NCI-H1048 (cell line): Measurements from ENCODE around the gene RHOU.

Source experiments
- DNase-seq: peaks from one replicate; lab custom pipeline; 2025; lab: John Stamatoyannopoulos, UW

Gene RHOU

DNA sequence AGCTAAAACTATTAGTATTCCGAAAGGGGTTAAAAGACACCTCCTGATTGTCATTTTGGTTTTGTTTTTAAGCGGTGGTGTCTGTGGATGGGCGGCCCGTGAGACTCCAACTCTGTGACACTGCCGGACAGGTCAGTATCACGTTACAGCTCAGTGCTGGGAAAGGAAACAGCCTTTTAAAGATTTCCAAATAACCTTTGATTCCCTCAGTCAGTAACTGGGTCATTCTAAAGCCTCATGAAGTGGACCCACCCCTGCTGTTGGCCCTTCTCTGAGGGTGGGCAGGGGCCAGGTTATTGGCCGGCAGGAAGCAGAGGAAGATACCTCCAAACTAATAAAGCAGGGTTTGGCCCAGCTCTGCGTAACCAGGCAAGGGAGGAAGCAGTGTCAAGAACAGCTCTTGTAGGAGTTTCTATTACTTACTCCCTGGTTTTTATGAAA, 2.3 kb downstream of the RHOU start:
- DNase-seq, result no peak

DNA sequence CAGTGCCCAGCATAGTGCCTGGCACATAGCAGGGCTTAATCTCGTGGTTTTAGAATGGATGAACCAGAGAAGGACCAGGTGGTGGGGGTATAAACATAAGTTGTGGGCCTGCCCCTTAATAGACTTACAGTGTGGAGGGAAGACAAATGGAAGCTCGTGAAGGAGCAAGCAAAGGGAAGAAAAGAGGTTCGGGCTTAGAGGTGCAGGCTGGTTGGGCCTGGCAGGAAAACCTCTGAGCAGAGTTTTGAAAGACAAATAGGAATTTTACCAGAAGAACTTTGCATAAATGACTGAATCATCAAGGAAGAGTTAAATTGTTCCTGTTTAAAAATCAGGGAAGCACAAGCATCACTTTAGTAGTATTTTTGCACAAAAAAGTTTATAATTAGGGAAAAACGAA, 4.5 kb downstream of the RHOU start:
- DNase-seq, result no peak

DNA sequence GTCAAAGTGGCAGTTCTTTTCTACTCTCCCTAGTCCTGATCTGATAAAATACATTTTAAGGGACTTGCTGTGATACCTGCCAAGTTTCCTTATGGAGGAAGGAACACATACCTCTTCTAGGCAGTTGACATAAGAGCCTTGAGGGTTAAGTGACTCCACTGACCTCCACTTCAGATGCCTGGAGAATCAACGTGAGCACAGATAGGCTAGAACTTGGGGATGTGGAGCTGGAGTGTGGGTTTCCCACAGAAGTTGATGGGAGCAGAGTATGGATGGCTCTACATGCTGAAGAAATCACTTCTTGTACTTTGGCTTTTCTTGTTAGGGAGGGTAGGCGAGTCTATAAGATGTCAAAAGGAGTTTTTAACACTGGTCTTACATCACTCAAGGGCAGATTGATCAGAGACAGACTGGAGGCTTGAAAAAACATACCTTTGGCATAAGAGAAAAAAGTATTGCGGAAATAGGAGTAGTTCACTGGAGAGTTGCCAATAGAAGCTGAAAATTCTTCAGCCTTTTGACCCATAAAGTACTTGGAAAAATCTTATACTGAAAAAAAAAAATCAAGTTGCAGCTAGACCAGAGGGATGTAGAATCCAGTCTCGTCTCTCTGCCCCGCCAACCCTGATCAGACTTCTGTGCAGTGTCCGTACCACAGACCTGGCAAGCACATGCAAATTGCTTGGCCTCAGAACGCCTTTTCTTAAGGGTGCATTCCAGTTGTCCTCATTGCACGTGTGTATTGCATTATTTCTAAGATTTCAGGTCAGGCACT, 5.5 kb downstream of the RHOU start:
- no peak for DNase-seq

DNA sequence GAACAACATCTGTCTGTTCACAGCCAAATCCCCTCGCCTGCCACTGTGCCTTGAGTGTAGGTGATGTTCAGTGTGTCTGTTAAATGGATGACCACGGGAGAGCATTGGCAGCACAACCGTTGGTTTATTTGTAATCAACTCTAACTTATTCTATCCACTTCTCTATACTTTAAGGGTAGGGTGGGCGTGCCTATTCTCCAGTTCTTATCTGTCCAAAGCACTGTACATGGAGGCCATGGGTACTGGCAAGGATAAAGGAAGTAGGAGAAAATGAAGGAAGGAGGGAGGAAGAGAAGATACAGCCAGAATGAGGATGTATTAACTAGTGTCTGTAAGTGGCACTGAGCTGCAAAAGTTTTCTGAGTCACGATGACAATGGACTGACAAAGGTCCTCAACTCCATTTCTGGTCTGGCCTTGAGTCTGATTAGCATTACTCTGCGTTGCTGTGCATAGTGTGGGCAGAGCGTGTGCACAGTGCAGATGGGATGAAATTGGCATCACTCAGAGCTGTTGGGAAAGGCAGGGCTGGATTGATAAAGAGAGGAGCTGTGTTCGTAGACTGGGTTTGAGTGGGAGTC, 7.1 kb downstream of the RHOU start:
- no peak for DNase-seq

DNA sequence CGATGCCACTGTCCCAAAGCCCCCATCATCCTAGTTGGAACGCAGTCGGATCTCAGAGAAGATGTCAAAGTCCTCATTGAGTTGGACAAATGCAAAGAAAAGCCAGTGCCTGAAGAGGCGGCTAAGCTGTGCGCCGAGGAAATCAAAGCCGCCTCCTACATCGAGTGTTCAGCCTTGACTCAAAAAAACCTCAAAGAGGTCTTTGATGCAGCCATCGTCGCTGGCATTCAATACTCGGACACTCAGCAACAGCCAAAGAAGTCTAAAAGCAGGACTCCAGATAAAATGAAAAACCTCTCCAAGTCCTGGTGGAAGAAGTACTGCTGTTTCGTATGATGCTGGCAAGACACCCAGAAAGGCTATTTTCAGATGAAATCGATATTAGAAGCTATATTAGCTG, 8.1 kb downstream of the RHOU start:
- DNase-seq, result no peak

DNA sequence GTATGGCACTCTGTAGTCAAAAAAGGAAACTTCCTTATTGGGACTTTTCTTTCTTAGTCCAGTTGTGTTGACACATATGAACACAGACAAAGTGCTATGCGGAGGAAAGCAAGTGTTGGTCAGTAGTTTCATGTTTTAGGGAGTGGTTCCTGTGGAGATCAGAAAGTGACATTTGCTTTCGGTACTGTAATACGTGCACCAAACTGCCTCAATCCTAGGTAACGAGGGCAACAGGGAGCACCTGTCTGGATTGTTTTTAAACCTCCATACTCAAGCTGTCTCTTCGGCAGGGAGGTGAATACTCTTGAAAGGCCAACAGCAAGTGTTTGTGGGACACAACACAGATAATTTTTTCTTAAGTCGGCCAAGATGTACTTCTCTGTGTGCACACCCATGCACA, 9.1 kb downstream of the RHOU start:
- no peak for DNase-seq

DNA sequence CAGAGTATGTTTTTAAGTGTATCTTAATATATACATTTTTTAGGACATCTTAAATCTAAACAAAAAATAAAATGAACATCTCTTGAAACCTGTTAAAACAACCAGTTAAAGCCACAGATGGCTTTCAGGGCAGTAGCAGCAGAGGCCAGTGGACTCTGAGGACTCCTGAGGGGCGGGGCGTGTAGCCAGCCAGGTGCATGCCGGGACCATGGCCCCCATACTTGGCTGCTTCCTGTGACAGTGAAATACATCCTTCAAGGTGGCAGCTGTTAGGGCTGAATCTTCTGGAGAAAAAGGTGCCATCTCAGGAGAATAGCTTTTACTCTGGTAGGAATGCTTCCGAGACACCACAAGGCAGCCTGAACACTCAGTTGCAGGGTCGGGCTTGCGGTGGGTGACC, 9.6 kb downstream of the RHOU start:
- DNase-seq, result no peak

DNA sequence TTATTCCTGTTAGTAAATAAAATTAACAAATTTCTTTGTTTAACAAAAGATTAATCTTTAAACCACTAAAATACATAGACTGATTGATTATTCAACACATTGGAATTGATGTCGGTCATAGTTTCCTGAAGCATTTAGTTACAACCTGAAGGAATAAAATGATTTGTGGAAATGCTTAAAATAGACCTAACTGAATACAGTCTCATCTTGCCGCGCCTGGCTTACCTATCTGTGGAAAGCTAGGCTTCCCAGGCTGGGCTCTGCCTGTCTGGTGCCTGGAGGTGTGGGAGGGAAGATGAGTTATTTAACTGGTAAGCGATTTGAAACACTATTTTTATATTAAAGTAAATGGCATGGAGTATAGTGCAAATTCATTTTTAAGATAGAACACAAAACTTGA, 10.2 kb downstream of the RHOU start:
- DNase-seq, result no peak

DNA sequence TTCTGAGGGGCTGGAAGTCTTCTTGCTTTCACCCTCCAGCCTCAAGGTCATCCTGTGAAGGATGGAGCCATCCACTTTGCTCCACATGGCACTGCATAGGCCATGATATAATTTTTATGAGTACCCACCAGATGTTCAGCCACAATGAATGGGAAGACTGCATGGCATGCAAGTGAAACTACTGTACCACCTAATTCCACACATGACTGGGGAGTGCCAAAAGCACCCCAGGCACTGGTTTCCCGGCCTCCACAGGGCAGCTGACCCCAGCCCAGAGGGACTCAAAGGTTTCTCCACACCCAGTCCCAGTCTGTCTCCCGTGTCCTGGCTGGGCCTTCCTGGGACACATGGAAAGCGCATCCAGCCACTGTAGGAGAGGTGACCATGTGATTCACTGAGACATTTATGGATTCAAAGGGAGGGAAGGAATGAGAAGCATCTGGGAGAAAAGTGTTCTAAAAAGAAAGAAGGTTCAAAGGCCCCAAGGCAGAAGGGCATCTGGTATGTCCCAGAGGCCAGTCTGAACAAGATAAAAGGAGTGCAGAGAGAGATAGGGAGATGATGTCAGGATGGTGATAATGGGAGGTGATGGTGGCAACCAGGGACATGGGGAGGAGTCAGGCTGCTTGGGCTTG, 12.1 kb downstream of the RHOU start:
- DNase-seq, result no peak

DNA sequence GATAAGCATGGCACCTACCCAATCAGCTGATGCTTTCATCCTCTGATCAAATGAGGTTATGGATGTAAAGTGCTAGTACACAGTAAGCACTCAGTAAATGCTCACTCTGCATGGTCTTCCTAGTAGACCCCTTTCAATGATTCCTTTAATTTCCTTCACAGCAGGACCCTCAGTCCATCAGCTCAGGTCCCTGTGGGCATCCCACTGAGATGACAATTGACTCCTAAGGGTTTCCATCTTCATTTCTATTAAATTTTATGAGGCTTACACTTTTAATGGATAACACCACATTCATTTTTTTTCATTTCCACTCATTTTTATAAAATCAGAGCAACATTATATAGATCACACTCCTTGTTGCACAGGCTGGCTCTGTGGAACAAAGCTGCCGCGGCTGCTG, 12.8 kb downstream of the RHOU start:
- no peak for DNase-seq

DNA sequence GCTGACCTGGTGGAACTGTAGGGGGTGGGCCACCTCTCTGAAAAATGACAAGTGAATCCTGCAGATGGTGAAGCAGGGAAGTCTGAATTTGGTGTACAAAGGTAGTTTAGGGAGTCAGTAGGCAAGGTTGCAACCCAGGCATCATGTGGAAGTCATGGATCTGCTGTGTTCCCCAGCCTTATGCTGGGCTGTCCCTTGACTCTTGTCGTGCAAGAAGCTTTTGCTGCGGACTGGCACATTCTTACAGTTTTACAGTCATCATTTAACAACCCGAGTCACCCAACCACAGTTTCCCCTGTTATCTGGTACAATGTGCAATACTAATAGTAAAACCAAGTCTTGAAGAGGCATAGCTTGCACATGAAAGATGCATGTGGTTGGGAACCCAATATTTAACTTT, 13.2 kb downstream of the RHOU start:
- no peak for DNase-seq

DNA sequence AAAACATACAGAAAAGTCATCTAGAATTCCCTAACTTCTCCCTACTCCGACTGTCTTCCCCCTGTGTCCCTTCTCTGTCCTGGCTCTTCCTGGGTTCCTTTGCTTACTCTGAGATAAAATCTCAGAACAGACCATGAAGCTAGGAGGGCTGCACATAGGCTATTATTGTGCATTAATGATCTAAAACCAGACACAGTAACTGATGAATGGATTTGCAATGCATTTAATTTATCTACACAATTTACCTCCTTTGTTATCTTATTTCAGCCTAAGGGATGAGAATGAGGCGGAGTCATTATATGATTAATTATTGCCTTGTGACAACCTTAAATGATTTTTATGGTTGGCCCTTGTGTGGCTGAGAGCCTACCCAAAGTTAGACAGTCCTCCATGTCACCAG, 14.5 kb downstream of the RHOU start:
- DNase-seq, result no peak

DNA sequence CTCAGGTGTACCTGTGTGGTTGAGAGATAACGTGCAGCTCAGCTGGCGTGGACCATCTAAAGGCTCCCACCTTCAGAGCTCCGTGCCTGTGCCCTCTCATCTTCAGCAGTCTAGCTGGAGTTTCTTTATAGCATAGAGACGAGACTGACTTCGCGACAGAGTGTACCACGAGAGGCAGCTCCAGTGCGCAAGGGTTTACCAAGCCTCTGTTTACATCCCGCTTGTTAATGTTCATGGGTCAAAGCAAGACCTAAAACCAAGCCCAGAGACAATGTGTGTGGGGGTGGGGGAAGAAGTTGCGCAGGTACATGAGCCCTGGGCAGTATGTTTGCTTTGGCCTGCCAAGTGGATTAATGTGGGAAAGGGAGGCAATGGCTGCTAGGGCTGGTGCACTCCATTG, 15.6 kb downstream of the RHOU start:
- no peak for DNase-seq

DNA sequence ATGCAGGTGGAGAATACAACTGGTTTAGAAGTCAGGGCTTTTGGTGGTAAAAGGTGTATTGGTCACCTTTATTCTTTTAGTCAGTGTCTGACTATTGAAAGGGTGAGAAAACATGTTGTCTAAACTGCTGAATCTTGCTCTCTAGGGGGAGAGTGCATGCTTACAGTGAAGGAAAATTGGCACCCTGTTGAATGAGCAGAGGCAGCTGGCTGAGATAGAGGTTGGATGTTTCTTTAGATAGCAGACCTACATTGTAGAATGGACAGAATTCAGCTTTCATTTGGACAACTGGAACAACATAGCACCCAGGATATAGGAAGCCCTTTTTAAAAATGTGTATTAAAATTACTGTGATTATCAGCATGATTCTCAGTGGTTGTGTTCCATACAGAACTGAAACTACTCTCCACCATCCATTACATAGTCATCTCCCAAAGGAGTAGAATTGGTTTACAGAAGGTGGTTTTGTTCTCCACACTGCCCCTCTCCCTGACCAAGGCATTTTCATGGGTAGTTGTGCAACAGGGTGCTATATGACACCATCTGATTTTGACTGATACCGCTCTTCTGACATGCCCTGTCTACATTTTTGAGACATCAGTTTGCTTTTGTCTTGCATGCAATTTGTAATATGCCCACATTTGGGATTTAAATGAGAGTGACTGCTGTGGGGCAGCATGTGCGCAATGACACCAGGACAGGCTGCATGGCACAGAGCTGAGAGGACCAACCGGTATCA, 16.2 kb downstream of the RHOU start:
- DNase-seq, result no peak

DNA sequence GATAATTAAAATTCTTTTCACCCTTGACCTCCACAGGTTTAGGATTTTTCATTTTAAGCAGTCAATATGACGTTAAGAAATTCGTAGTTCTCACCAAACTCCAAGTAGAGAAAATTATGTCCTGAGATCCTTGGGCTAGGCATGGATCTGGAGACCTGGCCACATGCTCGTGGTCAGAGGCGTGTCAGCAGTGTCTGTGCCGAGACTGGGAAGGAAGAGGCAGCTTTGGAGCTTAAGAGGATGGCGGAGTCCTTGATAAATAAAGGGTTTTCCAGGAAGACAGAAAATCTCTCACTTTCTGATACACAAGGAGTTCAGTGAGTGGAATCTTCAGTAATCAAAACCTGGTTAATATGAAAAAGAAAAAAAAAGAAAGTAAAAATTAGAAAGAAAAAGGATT, 17.0 kb downstream of the RHOU start:
- no peak for DNase-seq

DNA sequence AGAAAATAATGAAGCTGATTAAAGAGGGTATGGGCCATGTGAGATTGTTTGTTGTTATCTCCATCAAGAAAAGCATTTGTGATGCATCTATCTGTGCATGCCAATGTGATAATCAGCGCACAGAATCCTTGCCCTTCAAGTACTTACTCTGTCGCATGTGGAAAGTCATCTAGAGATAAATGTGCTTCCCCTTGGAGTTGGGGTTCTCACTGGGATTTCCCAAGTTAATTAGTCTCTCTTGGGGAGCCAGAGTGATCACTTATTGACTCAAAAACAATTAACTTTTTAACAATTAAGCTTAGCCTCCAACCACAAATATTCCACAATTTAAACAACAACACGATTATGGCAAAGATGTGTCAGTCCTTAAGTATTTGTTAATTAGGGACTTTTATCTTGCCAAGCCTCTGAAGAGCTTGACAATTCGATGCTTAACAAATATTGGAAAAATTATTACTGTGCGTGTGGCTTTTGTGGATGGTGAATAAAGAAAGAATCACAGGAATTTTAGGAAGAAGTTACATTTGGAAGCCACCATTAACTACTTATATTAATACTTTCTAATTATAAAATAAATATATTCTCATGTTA, 17.5 kb downstream of the RHOU start:
- no peak for DNase-seq

DNA sequence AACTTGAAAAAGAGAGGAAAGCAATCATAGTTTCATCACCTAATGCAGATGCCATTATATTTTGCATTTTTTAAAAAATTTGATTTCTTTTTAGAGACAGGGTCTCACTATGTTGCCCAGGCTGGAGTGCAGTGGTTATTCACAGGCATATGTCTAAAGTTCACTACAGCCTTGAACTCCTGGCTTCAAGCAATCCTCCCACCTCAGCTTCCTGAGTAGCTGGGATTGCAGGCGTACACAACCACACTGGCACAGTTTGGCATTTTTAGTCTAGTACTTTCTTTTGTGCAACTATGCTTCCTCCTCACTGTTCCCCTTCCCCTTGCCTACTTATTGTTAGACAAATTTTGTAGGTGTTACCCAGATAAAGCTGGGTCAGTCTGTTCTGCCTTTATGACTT, 18.0 kb downstream of the RHOU start:
- DNase-seq, result no peak

DNA sequence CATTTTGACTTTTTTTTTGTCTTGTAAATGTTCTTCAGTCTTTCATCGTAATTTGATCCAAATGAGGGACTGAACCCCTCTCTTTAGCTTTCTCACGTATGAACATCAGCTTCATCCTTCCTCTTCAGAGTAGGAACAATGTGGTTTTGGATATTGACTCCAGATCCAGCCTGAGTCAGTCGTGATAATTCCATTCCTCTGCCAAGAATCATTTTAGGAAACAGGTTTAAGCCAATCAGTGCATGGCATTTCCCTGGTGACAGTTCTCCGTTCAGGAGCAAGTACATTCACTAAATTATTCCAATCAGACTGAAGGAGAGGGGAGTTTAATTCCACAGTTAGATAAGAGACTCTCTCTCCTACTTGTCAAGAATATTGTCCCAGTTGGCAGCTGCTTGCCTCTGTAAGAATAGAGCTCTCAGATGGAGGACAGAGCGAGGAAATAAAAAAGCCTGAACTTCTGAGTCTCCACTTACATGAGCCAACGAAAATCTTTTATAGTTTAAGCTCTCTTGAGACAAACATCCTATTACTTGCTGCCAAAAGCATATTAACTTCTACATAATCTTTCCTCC, 18.6 kb downstream of the RHOU start:
- no peak for DNase-seq

DNA sequence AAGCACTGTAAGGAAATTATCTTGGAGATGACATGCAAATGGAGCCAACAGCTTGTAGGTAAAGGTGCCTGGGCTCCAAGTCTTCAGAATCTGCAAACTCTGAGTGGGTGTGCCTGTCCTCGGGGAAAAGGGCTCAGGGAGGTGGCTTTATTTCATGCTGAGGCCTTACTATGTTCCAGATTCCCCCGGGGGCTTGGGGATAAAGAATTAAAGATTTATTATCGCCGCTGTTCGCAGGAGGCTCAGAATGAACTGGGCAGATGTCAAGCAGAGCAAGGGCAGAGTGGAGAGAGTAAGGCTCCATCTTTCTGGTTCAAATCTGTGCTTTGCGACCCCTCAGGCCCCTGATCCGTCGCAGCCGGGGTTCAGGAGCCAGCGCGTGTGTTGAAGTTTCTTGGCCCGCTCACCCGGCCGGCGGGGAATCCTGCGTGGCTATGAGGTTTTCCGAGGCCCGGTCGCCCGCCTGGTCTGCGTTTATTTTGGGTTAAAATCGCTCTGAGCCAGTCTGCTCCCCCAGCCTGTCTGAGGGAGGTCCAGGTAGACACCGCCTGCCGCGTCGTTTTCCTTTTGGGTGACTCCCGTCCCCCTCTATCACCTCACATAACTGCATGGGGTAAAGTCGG, 19.5 kb downstream of the RHOU start:
- no peak for DNase-seq

DNA sequence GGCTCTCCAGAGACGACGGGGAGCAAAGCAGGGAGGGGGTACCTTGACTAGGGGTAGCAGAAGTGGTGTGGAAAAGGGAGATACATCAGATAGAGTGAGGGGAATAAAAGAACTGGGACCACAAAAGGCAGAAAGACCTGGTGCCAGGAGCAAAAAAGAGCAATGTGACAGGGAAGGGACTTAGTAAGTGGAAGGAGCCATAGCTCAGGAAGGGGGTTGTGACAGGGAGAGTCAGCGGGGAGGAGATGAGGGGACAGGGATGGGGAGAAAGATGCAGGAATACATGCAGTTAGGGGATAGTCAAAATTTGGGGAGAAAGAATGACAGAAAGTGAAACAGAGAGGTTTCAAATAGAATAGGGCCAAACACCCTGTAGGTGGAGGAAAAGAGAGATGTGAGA, 20.5 kb downstream of the RHOU start:
- DNase-seq, result no peak

DNA sequence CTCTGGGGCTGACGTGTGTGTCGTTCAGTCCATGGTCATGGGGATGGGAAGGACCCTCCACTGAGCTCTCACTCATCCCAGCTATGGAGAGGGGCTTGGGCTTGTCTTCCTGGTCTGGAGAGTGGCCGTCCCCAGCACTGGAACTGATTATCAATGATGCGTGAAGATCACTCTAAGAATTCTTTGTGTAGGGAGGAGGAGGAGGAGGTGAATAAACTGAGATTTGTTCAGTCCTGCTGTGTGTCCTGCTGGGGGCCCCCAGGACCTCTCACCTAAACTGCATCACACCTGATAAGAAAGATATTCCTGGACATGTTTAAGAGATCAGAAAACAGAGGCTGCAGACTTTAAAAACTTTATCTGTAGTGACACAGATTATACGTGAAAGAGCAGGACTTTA, 21.2 kb downstream of the RHOU start:
- no peak for DNase-seq

DNA sequence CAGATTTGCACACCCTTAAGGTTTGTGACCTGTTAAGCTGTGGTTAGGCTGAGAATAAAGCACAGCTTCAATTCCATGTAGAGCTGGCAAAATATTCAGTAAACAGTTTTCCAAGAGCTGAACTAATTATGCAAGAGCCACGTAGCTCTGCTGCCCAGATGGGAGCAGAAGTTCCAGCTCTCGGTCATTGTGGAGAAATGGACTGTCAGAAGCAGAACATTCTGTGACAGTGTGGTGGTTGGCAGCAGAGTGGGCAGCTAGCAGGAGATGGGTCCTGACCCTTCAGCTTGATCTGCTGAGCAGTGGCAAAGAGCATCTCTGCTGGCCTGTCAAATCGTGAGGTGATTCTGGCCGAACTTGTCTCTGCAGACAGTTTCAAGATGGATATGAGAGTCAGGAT, 23.2 kb downstream of the RHOU start:
- no peak for DNase-seq
